DMS153 treated with DMSO at 0.1 percent for 48 hours (cell line): ENCODE measurements around the gene ASPSCR1.

Experiments used
- DNase-seq: peaks from one replicate; lab custom pipeline; 2025; ENCODE audit not compliant: unreplicated experiment; lab: John Stamatoyannopoulos, UW

The ASPSCR1 gene

GRCh38 chr17:81998691-81999438 lies 21.4 kb downstream of the ASPSCR1 start:
- no peak for DNase-seq

GRCh38 chr17:81999587-81999975 lies 22.2 kb downstream of the ASPSCR1 start:
- DNase-seq = no peak

GRCh38 chr17:81999976-82000802 lies 22.8 kb downstream of the ASPSCR1 start:
- no peak for DNase-seq

GRCh38 chr17:82000803-82001570 lies 23.6 kb downstream of the ASPSCR1 start:
- no peak for DNase-seq

- DNase-seq = no peak
Observed at GRCh38 chr17:82001571-82002056, 24.2 kb downstream of the ASPSCR1 start.

GRCh38 chr17:82003411-82004381 lies 26.3 kb downstream of the ASPSCR1 start:
- no peak for DNase-seq

GRCh38 chr17:82004517-82005455 lies 27.4 kb downstream of the ASPSCR1 start:
- no peak for DNase-seq

- no peak for DNase-seq
Observed at GRCh38 chr17:82005701-82006348, 28.4 kb downstream of the ASPSCR1 start.

GRCh38 chr17:82006468-82007227 lies 29.2 kb downstream of the ASPSCR1 start:
- no peak for DNase-seq

GRCh38 chr17:82007228-82007494 lies 29.7 kb downstream of the ASPSCR1 start:
- DNase-seq = no peak

- DNase-seq = no peak
Observed at GRCh38 chr17:82007495-82008257, 30.2 kb downstream of the ASPSCR1 start.

GRCh38 chr17:82008258-82008940 lies 31.0 kb downstream of the ASPSCR1 start:
- DNase-seq = no peak

- DNase-seq = no peak
Observed at GRCh38 chr17:82008941-82009405, 31.5 kb downstream of the ASPSCR1 start.

GRCh38 chr17:82009413-82009812 lies 32.0 kb downstream of the ASPSCR1 start:
- no peak for DNase-seq

GRCh38 chr17:82010575-82011525 lies 33.4 kb downstream of the ASPSCR1 start:
- DNase-seq = no peak
